ENCODE results near the gene HEATR5B.
"Not testable (repeated sequence)": the region's sequence is repeated elsewhere in the genome, so short reads cannot be mapped to it uniquely, and the experiment has no call there.

Gene HEATR5B

DNA sequence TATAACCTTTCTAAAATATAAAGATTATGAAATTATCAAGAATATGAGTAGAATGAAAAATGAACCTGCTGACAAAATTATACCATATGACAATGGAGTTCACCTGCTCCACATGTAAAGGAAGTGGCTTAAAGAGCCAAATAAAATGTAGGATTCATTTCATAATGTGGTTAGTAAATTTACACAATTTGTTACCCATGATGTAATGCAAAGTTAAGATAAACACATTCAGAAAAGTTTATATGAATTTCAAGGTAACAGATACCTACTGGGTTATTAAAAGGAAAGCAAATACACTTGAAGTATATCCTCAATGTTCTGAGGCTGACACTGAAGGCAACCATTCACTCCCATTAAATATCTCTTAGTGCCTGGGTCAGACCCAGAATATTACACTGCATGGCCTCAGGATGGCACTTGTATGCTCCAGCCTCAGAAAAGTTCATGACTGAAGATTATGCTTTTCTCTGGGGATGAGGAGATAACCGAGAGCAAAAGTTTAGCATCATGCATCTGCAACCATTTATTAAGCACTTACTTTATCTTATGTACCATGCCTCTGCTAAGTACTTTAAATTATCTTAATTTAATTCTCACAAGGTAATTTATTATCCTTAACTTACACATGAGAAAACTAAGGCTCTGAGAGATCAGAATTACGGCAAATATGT is 124.0 kb downstream of the HEATR5B start:
- no peak for DNase-seq (ENCODE audit: insufficient read length, low spot score)
- FAIRE-seq = no peak
- no peak for TF ChIP-seq SPI1 (IDR thresholded peaks at IDR 0.05; ENCODE audit: low read depth, low read length)
- no peak for TF ChIP-seq POLR2AphosphoS5 (IDR thresholded peaks at IDR 0.05; ENCODE audit: low read depth, low read length)
- no peak for TF ChIP-seq TAF1 (IDR thresholded peaks at IDR 0.05; ENCODE audit: low read depth, low read length)
- TF ChIP-seq POLR2A (IDR thresholded peaks at IDR 0.05; ENCODE audit: low read depth, low read length) = no peak
- no peak for TF ChIP-seq PAX5 (IDR thresholded peaks at IDR 0.05; ENCODE audit: insufficient read depth, low read length, severe bottlenecking)
- no peak for TF ChIP-seq POU2F2 (IDR thresholded peaks at IDR 0.05; ENCODE audit: low read depth, low read length)

GRCh38 chr2:36954977-36955607 is 129.1 kb downstream of the HEATR5B start:
- no peak for FAIRE-seq
- DNase-seq (ENCODE audit: insufficient read length, low spot score) = no peak
- TF ChIP-seq TAF1 (IDR thresholded peaks at IDR 0.05; ENCODE audit: low read depth, low read length) (no peak), POLR2A (IDR thresholded peaks at IDR 0.05; ENCODE audit: low read depth, low read length) (no peak), POU2F2 (IDR thresholded peaks at IDR 0.05; ENCODE audit: low read depth, low read length) (no peak), SPI1 (IDR thresholded peaks at IDR 0.05; ENCODE audit: low read depth, low read length) (no peak), POLR2AphosphoS5 (IDR thresholded peaks at IDR 0.05; ENCODE audit: low read depth, low read length) (no peak), PAX5 (IDR thresholded peaks at IDR 0.05; ENCODE audit: insufficient read depth, low read length, severe bottlenecking) (no peak)

- no peak for FAIRE-seq
- no peak for TF ChIP-seq POU2F2 (IDR thresholded peaks at IDR 0.05; ENCODE audit: low read depth, low read length)
- TF ChIP-seq POLR2AphosphoS5 (IDR thresholded peaks at IDR 0.05; ENCODE audit: low read depth, low read length) = no peak
- no peak for TF ChIP-seq TAF1 (IDR thresholded peaks at IDR 0.05; ENCODE audit: low read depth, low read length)
- no peak for TF ChIP-seq POLR2A (IDR thresholded peaks at IDR 0.05; ENCODE audit: low read depth, low read length)
- TF ChIP-seq SPI1 (IDR thresholded peaks at IDR 0.05; ENCODE audit: low read depth, low read length) = no peak
- TF ChIP-seq PAX5 (IDR thresholded peaks at IDR 0.05; ENCODE audit: insufficient read depth, low read length, severe bottlenecking) = no peak
Observed at GRCh38 chr2:36952748-36953197, 131.4 kb downstream of the HEATR5B start.

GRCh38 chr2:36951574-36951973 is 132.6 kb downstream of the HEATR5B start:
- TF ChIP-seq SPI1 (IDR thresholded peaks at IDR 0.05; ENCODE audit: low read depth, low read length) = no peak
- TF ChIP-seq POLR2A (IDR thresholded peaks at IDR 0.05; ENCODE audit: low read depth, low read length) = no peak
- TF ChIP-seq POU2F2 (IDR thresholded peaks at IDR 0.05; ENCODE audit: low read depth, low read length) = no peak
- no peak for TF ChIP-seq POLR2AphosphoS5 (IDR thresholded peaks at IDR 0.05; ENCODE audit: low read depth, low read length)
- no peak for TF ChIP-seq PAX5 (IDR thresholded peaks at IDR 0.05; ENCODE audit: insufficient read depth, low read length, severe bottlenecking)
- no peak for TF ChIP-seq TAF1 (IDR thresholded peaks at IDR 0.05; ENCODE audit: low read depth, low read length)
- DNase-seq (ENCODE audit: insufficient read length, low spot score) (no peak), FAIRE-seq (no peak)

More at GRCh38 chr2:36952748-36953197, 131.4 kb downstream of the HEATR5B start:
- no peak for DNase-seq (ENCODE audit: insufficient read length, low spot score)

GRCh38 chr2:36951027-36951518 is 133.1 kb downstream of the HEATR5B start:
- DNase-seq (ENCODE audit: insufficient read length, low spot score) = no peak
- TF ChIP-seq POU2F2 (IDR thresholded peaks at IDR 0.05; ENCODE audit: low read depth, low read length) (no peak), POLR2AphosphoS5 (IDR thresholded peaks at IDR 0.05; ENCODE audit: low read depth, low read length) (no peak), SPI1 (IDR thresholded peaks at IDR 0.05; ENCODE audit: low read depth, low read length) (no peak), POLR2A (IDR thresholded peaks at IDR 0.05; ENCODE audit: low read depth, low read length) (no peak), TAF1 (IDR thresholded peaks at IDR 0.05; ENCODE audit: low read depth, low read length) (no peak), PAX5 (IDR thresholded peaks at IDR 0.05; ENCODE audit: insufficient read depth, low read length, severe bottlenecking) (no peak)
- FAIRE-seq = no peak

GRCh38 chr2:36949845-36950244 is 134.3 kb downstream of the HEATR5B start:
- DNase-seq (ENCODE audit: insufficient read length, low spot score) (no peak), FAIRE-seq (no peak)
- TF ChIP-seq POU2F2 (IDR thresholded peaks at IDR 0.05; ENCODE audit: low read depth, low read length) = no peak
- TF ChIP-seq TAF1 (IDR thresholded peaks at IDR 0.05; ENCODE audit: low read depth, low read length) = no peak
- TF ChIP-seq POLR2AphosphoS5 (IDR thresholded peaks at IDR 0.05; ENCODE audit: low read depth, low read length) = no peak
- no peak for TF ChIP-seq SPI1 (IDR thresholded peaks at IDR 0.05; ENCODE audit: low read depth, low read length)
- no peak for TF ChIP-seq POLR2A (IDR thresholded peaks at IDR 0.05; ENCODE audit: low read depth, low read length)
- TF ChIP-seq PAX5 (IDR thresholded peaks at IDR 0.05; ENCODE audit: insufficient read depth, low read length, severe bottlenecking) = no peak

GRCh38 chr2:36945240-36945639 is 138.9 kb downstream of the HEATR5B start:
- not testable (repeated sequence) for DNase-seq (ENCODE audit: insufficient read length, low spot score); FAIRE-seq

DNA sequence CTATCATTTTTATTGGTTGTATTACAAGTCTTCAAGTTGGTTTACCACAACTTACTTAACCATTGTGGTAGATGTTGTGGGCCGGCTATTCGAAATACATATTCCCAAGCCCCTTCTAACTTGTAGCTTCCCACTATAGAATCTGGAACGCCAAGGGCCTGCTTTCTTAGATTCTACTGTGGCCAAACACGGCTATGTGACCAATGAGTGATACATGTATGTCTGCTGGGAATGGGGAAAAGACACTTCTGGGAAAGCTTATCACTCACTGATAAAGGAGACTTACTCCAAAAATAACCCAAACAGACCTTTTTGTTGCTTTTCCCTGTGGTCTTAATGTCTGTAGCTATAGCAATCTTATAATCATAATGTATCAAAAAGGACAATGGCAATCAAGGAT is 142.3 kb downstream of the HEATR5B start:
- no peak for DNase-seq (ENCODE audit: insufficient read length, low spot score)
- no peak for FAIRE-seq

GRCh38 chr2:36936526-36936925 is 147.6 kb downstream of the HEATR5B start:
- DNase-seq (ENCODE audit: insufficient read length, low spot score); FAIRE-seq: not testable (repeated sequence)

More for the DNA sequence above, 142.3 kb downstream of the HEATR5B start:
- TF ChIP-seq TAF1 (IDR thresholded peaks at IDR 0.05; ENCODE audit: low read depth, low read length) = no peak
- TF ChIP-seq POU2F2 (IDR thresholded peaks at IDR 0.05; ENCODE audit: low read depth, low read length) = no peak
- TF ChIP-seq POLR2A (IDR thresholded peaks at IDR 0.05; ENCODE audit: low read depth, low read length) = no peak
- no peak for TF ChIP-seq SPI1 (IDR thresholded peaks at IDR 0.05; ENCODE audit: low read depth, low read length)

- not testable (repeated sequence) for DNase-seq (ENCODE audit: insufficient read length, low spot score); FAIRE-seq
Observed at GRCh38 chr2:36931688-36932087, 152.5 kb downstream of the HEATR5B start.

Measured in GM12891 (cell line).